ENCODE data around the gene C22orf15. TPM values are rescaled to one million over a fixed set of nuclear protein-coding genes. Genes with fewer than 3 reads are reported as not detected.

The C22orf15 gene
- total RNA-seq, 1 donor from 2014 or later = 0.36 TPM

GRCh38 chr22:23784215-23784732 lies 21.5 kb downstream of the C22orf15 start:
- no peaks in the 10 kb centered on the region for H3K27me3 Mint-ChIP-seq (ENCODE audit: low read depth)
- H3K4me1 Mint-ChIP-seq = peaks cover 25% of the 10 kb centered on the region
- H3K9me3 Mint-ChIP-seq = no peaks in the 10 kb centered on the region
- peak overlapping the region; percentile 30 for H3K27ac Mint-ChIP-seq
- no peak overlapping the region for H3K4me3 Mint-ChIP-seq
- DNase-seq (ENCODE audit: low spot score in 2 of 2, unreplicated experiment in 2 of 2) = no peak
- TF ChIP-seq CTCF (IDR thresholded peaks at IDR 0.05; ENCODE audit: unreplicated experiment) = no peak
- peaks cover 9% of the 10 kb centered on the region for H3K36me3 Mint-ChIP-seq

- Mint-ChIP-seq H3K27me3 (ENCODE audit: low read depth) (no peaks in the 10 kb centered on the region), H3K36me3 (peaks cover 4% of the 10 kb centered on the region), H3K4me3 (peak overlapping the region; percentile 80), H3K27ac (peak overlapping the region; percentile 97), H3K9me3 (no peaks in the 10 kb centered on the region), H3K4me1 (peaks cover 33% of the 10 kb centered on the region)
- DNase-seq (ENCODE audit: low spot score in 2 of 2, unreplicated experiment in 2 of 2) = no peak
- TF ChIP-seq CTCF (IDR thresholded peaks at IDR 0.05; ENCODE audit: unreplicated experiment) = no peak
Measured at GRCh38 chr22:23786261-23786710, 23.5 kb downstream of the C22orf15 start.

GRCh38 chr22:23786752-23787599 lies 24.2 kb downstream of the C22orf15 start, which contains the start of gene SMARCB1:
Gene SMARCB1, plus strand, starts transcription at chr22:23786966. Its CDS starts 204 bp downstream, at chr22:23787170.
- Mint-ChIP-seq H3K27me3 (ENCODE audit: low read depth) (no peaks in the 10 kb centered on the region), H3K36me3 (peaks cover 2% of the 10 kb centered on the region), H3K4me3 (peak within 1 kb of the TSS; percentile 80), H3K27ac (peak within 1 kb of the TSS; percentile 97), H3K9me3 (no peaks in the 10 kb centered on the region), H3K4me1 (peaks cover 37% of the 10 kb centered on the region)
- TF ChIP-seq CTCF (IDR thresholded peaks at IDR 0.05; ENCODE audit: unreplicated experiment) = no peak
- DNase-seq (ENCODE audit: low spot score in 2 of 2, unreplicated experiment in 2 of 2) = peak; percentile 84 to 90

- peak overlapping the region; percentile 80 for H3K4me3 Mint-ChIP-seq
- peaks cover 41% of the 10 kb centered on the region for H3K4me1 Mint-ChIP-seq
- TF ChIP-seq CTCF (IDR thresholded peaks at IDR 0.05; ENCODE audit: unreplicated experiment) = no peak
- no peaks in the 10 kb centered on the region for H3K9me3 Mint-ChIP-seq
- peaks cover 2% of the 10 kb centered on the region for H3K36me3 Mint-ChIP-seq
- no peaks in the 10 kb centered on the region for H3K27me3 Mint-ChIP-seq (ENCODE audit: low read depth)
- DNase-seq (ENCODE audit: low spot score in 2 of 2, unreplicated experiment in 2 of 2) = no peak
- H3K27ac Mint-ChIP-seq = peak overlapping the region; percentile 90
Measured at GRCh38 chr22:23787600-23787896, 24.8 kb downstream of the C22orf15 start.

GRCh38 chr22:23787910-23788309 lies 25.1 kb downstream of the C22orf15 start:
- Mint-ChIP-seq H3K4me3 (peak overlapping the region; percentile 80), H3K27me3 (ENCODE audit: low read depth) (no peaks in the 10 kb centered on the region), H3K36me3 (peaks cover 2% of the 10 kb centered on the region), H3K9me3 (no peaks in the 10 kb centered on the region), H3K4me1 (peaks cover 45% of the 10 kb centered on the region), H3K27ac (peak overlapping the region; percentile 90)
- DNase-seq (ENCODE audit: low spot score in 2 of 2, unreplicated experiment in 2 of 2) = no peak
- TF ChIP-seq CTCF (IDR thresholded peaks at IDR 0.05; ENCODE audit: unreplicated experiment) = no peak
